ENCODE measurements around the gene SPATA31A6.
"Not testable (repeated sequence)": the region's sequence is repeated elsewhere in the genome, so short reads cannot be mapped to it uniquely, and the experiment has no call there.

The SPATA31A6 gene

GRCh38 chr9:42183359-42183758 lies at the start of gene SPATA31A6:
SPATA31A6 (plus strand) TSS chr9:42183659; CDS start chr9:42183688, 29 bp downstream.
- H3K4me3 ChIP-seq (ENCODE audit: low read depth, low read length): not testable (repeated sequence)

GRCh38 chr9:42160299-42160698 lies 23.2 kb upstream of the SPATA31A6 start:
- peak; percentile 1 for DNase-seq
- H3K27ac ChIP-seq; H3K4me3 ChIP-seq (ENCODE audit: low read depth, low read length); H3K36me3 ChIP-seq (replicated peaks); in situ Hi-C loops (cut with HindIII; ENCODE audit: low pct_ligation_motif_present, low sequenced_read_pairs); H3K27me3 ChIP-seq (replicated peaks): not testable (repeated sequence)

More at GRCh38 chr9:42183359-42183758, at the start of gene SPATA31A6:
- in situ Hi-C loops (cut with HindIII; ENCODE audit: low pct_ligation_motif_present, low sequenced_read_pairs); DNase-seq; H3K36me3 ChIP-seq (replicated peaks); H3K27me3 ChIP-seq (replicated peaks); H3K27ac ChIP-seq: not testable (repeated sequence)

GRCh38 chr9:42219861-42220260 lies 36.4 kb downstream of the SPATA31A6 start:
- H3K36me3 ChIP-seq (replicated peaks); H3K27me3 ChIP-seq (replicated peaks); DNase-seq; H3K4me3 ChIP-seq (ENCODE audit: low read depth, low read length); in situ Hi-C loops (cut with HindIII; ENCODE audit: low pct_ligation_motif_present, low sequenced_read_pairs): not testable (repeated sequence)
- peak overlapping the region; percentile 54 for H3K27ac ChIP-seq

- DNase-seq; H3K36me3 ChIP-seq (replicated peaks); H3K27me3 ChIP-seq (replicated peaks); in situ Hi-C loops (cut with HindIII; ENCODE audit: low pct_ligation_motif_present, low sequenced_read_pairs); H3K4me3 ChIP-seq (ENCODE audit: low read depth, low read length): not testable (repeated sequence)
- peak overlapping the region; percentile 58 for H3K27ac ChIP-seq
These were observed 39.8 kb downstream of the SPATA31A6 start for GRCh38 chr9:42223230-42223629.

- not testable (repeated sequence) for H3K4me3 ChIP-seq (ENCODE audit: low read depth, low read length); H3K27ac ChIP-seq
These were observed 49.6 kb downstream of the SPATA31A6 start for GRCh38 chr9:42233031-42233430.

GRCh38 chr9:42234610-42235009 lies 51.2 kb downstream of the SPATA31A6 start:
- in situ Hi-C loops (cut with HindIII; ENCODE audit: low pct_ligation_motif_present, low sequenced_read_pairs); H3K36me3 ChIP-seq (replicated peaks); H3K4me3 ChIP-seq (ENCODE audit: low read depth, low read length); H3K27me3 ChIP-seq (replicated peaks); H3K27ac ChIP-seq; DNase-seq: not testable (repeated sequence)

More at GRCh38 chr9:42233031-42233430, 49.6 kb downstream of the SPATA31A6 start:
- DNase-seq; H3K27me3 ChIP-seq (replicated peaks); in situ Hi-C loops (cut with HindIII; ENCODE audit: low pct_ligation_motif_present, low sequenced_read_pairs); H3K36me3 ChIP-seq (replicated peaks): not testable (repeated sequence)

- DNase-seq; H3K27ac ChIP-seq; in situ Hi-C loops (cut with HindIII; ENCODE audit: low pct_ligation_motif_present, low sequenced_read_pairs); H3K36me3 ChIP-seq (replicated peaks); H3K4me3 ChIP-seq (ENCODE audit: low read depth, low read length); H3K27me3 ChIP-seq (replicated peaks): not testable (repeated sequence)
These were observed 52.0 kb downstream of the SPATA31A6 start for GRCh38 chr9:42235352-42235991.

- H3K36me3 ChIP-seq (replicated peaks); H3K27me3 ChIP-seq (replicated peaks); H3K27ac ChIP-seq; H3K4me3 ChIP-seq (ENCODE audit: low read depth, low read length); DNase-seq; in situ Hi-C loops (cut with HindIII; ENCODE audit: low pct_ligation_motif_present, low sequenced_read_pairs): not testable (repeated sequence)
These were observed 52.6 kb downstream of the SPATA31A6 start for GRCh38 chr9:42236097-42236496.

GRCh38 chr9:42237381-42237780 lies 53.9 kb downstream of the SPATA31A6 start:
- DNase-seq; in situ Hi-C loops (cut with HindIII; ENCODE audit: low pct_ligation_motif_present, low sequenced_read_pairs); H3K36me3 ChIP-seq (replicated peaks); H3K27ac ChIP-seq; H3K4me3 ChIP-seq (ENCODE audit: low read depth, low read length); H3K27me3 ChIP-seq (replicated peaks): not testable (repeated sequence)

- H3K27me3 ChIP-seq (replicated peaks); DNase-seq; H3K4me3 ChIP-seq (ENCODE audit: low read depth, low read length); H3K36me3 ChIP-seq (replicated peaks); H3K27ac ChIP-seq; in situ Hi-C loops (cut with HindIII; ENCODE audit: low pct_ligation_motif_present, low sequenced_read_pairs): not testable (repeated sequence)
These were observed 55.4 kb downstream of the SPATA31A6 start for GRCh38 chr9:42238862-42239261.
